HG03342 (cell line): Measurements from ENCODE around the gene PIEZO2.

Experiments
- ATAC-seq: cut with Tn5 transposase; IDR thresholded peaks from one replicate; pipeline ENCODE4 v1.9.1; 2021; ENCODE audit warnings: mild to moderate bottlenecking, moderate library complexity; ENCODE audit not compliant: unreplicated experiment

Gene PIEZO2

GRCh38 chr18:10797896-10798295, 351.5 kb downstream of the PIEZO2 start:
- ATAC-seq = no peak

- ATAC-seq = no peak
Observed at GRCh38 chr18:10794771-10795170, 354.6 kb downstream of the PIEZO2 start.

GRCh38 chr18:10793730-10794370, 355.5 kb downstream of the PIEZO2 start:
- no peak for ATAC-seq

- no peak for ATAC-seq
Observed at GRCh38 chr18:10792181-10792580, 357.2 kb downstream of the PIEZO2 start.

- ATAC-seq = no peak
Observed at GRCh38 chr18:10791169-10791831, 358.1 kb downstream of the PIEZO2 start.

GRCh38 chr18:10789180-10789579, 360.2 kb downstream of the PIEZO2 start:
- no peak for ATAC-seq

GRCh38 chr18:10787293-10787901, 362.0 kb downstream of the PIEZO2 start:
- peak; percentile 98 for ATAC-seq

GRCh38 chr18:10785798-10786197, 363.6 kb downstream of the PIEZO2 start:
- no peak for ATAC-seq

GRCh38 chr18:10784596-10785202, 364.7 kb downstream of the PIEZO2 start:
- no peak for ATAC-seq

GRCh38 chr18:10783941-10784340, 365.4 kb downstream of the PIEZO2 start:
- no peak for ATAC-seq

- ATAC-seq = no peak
Observed at GRCh38 chr18:10776493-10776892, 372.9 kb downstream of the PIEZO2 start.

- no peak for ATAC-seq
Observed at GRCh38 chr18:10775026-10775425, 374.3 kb downstream of the PIEZO2 start.

GRCh38 chr18:10771053-10771709, 378.2 kb downstream of the PIEZO2 start:
- ATAC-seq = no peak

- ATAC-seq = no peak
Observed at GRCh38 chr18:10770264-10770663, 379.1 kb downstream of the PIEZO2 start.

GRCh38 chr18:10768221-10768620, 381.1 kb downstream of the PIEZO2 start:
- ATAC-seq = no peak

GRCh38 chr18:10767658-10768057, 381.7 kb downstream of the PIEZO2 start:
- no peak for ATAC-seq

- no peak for ATAC-seq
Observed at GRCh38 chr18:10760986-10761385, 388.4 kb downstream of the PIEZO2 start.

GRCh38 chr18:10759241-10759640, 390.1 kb downstream of the PIEZO2 start:
- ATAC-seq = no peak

GRCh38 chr18:10757946-10758345, 391.4 kb downstream of the PIEZO2 start:
- ATAC-seq = no peak

GRCh38 chr18:10757349-10757748, 392.0 kb downstream of the PIEZO2 start:
- ATAC-seq = no peak

GRCh38 chr18:10755855-10756254, 393.5 kb downstream of the PIEZO2 start:
- no peak for ATAC-seq
